ENCODE measurements around the gene PLP2.

Gene PLP2

GRCh38 chrX:49209434-49210251 is 37.9 kb downstream of the PLP2 start:
- peak; percentile 18 for DNase-seq

GRCh38 chrX:49210406-49210805 is 38.7 kb downstream of the PLP2 start:
- DNase-seq, result no peak

GRCh38 chrX:49211074-49211473 is 39.4 kb downstream of the PLP2 start:
- DNase-seq, result no peak

GRCh38 chrX:49212209-49212608 is 40.5 kb downstream of the PLP2 start:
- no peak for DNase-seq

- DNase-seq, result no peak
Observed at GRCh38 chrX:49212861-49213260, 41.2 kb downstream of the PLP2 start.

GRCh38 chrX:49214416-49214815 is 42.7 kb downstream of the PLP2 start:
- DNase-seq, result no peak

- DNase-seq, result no peak
Observed at GRCh38 chrX:49214996-49215526, 43.4 kb downstream of the PLP2 start.

- DNase-seq, result no peak
Observed at GRCh38 chrX:49220100-49220499, 48.4 kb downstream of the PLP2 start.

- no peak for DNase-seq
Observed at GRCh38 chrX:49221868-49222267, 50.2 kb downstream of the PLP2 start.
